Dermis lymphatic vessel endothelial cell (primary cell): ENCODE results near the gene TTC32. TPM values are rescaled to one million over a fixed set of nuclear protein-coding genes. Genes with fewer than 3 reads are reported as not detected.

Experiments
- total RNA-seq: library from RNA; depleted of rRNA; stranded (reverse); fragments of >200 nt; gene quantifications from 2 replicates; pipeline ENCODE4 v1.2.1, GENCODE V29; 2014

The TTC32 gene
- 9.7 and 10.9 TPM in 2 replicates for total RNA-seq

GRCh38 chr2:19901442-19902215 is at the start of gene TTC32:
TTC32 (minus strand) TSS chr2:19901983; CDS start chr2:19901854, 129 bp downstream.

Other genes with a start within 250 kb of the TTC32 start
- gene WDR35, start 88.1 kb upstream of the TTC32 start, total RNA-seq = 8.2 and 9.1 TPM in 2 replicates
- 0.52 and 0.76 TPM in 2 replicates for gene MATN3, start 110.7 kb upstream of the TTC32 start, total RNA-seq
- gene LAPTM4A, start 149.6 kb upstream of the TTC32 start, total RNA-seq = 138 and 148 TPM in 2 replicates